Hepatocyte (in vitro differentiated cells): ENCODE measurements around the gene TOR1B.

Source experiments
- EZH2 ChIP-seq: fragments of 200-600 bp; sonication (generic); IDR thresholded peaks from 2 replicates; pipeline ENCODE4 v1.6.1; 2016; ENCODE audit warnings: antibody characterized with exemption, mild to moderate bottlenecking, borderline replicate concordance
- EZH2phosphoT487 ChIP-seq: fragments of 200-600 bp; sonication (generic); IDR thresholded peaks from one replicate; pipeline ENCODE4 v1.6.1; 2018; ENCODE audit warnings: antibody characterized with exemption, mild to moderate bottlenecking, low read depth, moderate library complexity; ENCODE audit not compliant: unreplicated experiment, severe bottlenecking
- TF ChIP-seq, protein P1 (sequence below): fragments of 200-600 bp; sonication (generic); IDR thresholded peaks from 2 replicates; pipeline ENCODE4 v1.5.1; 2016; ENCODE audit warnings: antibody characterized with exemption, mild to moderate bottlenecking; ENCODE audit not compliant: poor library complexity

DNA sequence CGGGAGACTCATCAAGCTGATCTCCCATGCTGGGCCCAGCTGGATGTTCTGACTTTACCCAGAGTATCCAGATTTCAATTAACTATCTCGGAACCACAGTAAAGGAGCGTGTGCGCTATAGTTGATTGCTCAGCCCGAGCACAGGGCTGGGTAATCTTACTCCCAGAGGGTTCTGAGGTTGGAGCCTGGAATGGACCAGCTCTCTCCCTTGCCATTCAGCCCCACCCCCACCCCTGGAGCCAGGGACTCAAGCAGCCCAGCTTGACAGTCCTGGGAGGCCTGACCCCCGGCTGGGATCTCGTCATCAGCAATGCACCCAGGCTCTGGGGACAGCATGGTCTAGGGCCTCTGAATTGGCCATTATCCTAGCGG lies 26.4 kb upstream of the TOR1B start:
- TF ChIP-seq, protein P1, sequence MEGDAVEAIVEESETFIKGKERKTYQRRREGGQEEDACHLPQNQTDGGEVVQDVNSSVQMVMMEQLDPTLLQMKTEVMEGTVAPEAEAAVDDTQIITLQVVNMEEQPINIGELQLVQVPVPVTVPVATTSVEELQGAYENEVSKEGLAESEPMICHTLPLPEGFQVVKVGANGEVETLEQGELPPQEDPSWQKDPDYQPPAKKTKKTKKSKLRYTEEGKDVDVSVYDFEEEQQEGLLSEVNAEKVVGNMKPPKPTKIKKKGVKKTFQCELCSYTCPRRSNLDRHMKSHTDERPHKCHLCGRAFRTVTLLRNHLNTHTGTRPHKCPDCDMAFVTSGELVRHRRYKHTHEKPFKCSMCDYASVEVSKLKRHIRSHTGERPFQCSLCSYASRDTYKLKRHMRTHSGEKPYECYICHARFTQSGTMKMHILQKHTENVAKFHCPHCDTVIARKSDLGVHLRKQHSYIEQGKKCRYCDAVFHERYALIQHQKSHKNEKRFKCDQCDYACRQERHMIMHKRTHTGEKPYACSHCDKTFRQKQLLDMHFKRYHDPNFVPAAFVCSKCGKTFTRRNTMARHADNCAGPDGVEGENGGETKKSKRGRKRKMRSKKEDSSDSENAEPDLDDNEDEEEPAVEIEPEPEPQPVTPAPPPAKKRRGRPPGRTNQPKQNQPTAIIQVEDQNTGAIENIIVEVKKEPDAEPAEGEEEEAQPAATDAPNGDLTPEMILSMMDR, result no peak
- TF ChIP-seq EZH2 (no peak), EZH2phosphoT487 (no peak)
